ENCODE measurements around the gene KRT17. TPM values are rescaled to one million over a fixed set of nuclear protein-coding genes. Genes with fewer than 3 reads are reported as not detected.
A peak's percentile ranks its signal among the peaks of the same experiment; 100 is the strongest.
"Not testable (repeated sequence)": the region's sequence is repeated elsewhere in the genome, so short reads cannot be mapped to it uniquely, and the experiment has no call there.

The KRT17 gene
- polyA plus RNA-seq, 5 donors: 2.6 to 12.1 (median 5.5) TPM

GRCh38 chr17:41595585-41595984 is 28.8 kb downstream of the KRT17 start:
- DNase-seq: no peak

GRCh38 chr17:41594363-41594915 is 29.9 kb downstream of the KRT17 start:
- DNase-seq: no peak

- no peak for DNase-seq
Observed at GRCh38 chr17:41593306-41593981, 30.9 kb downstream of the KRT17 start.

- DNase-seq: no peak
Observed at GRCh38 chr17:41592601-41593305, 31.6 kb downstream of the KRT17 start.

- DNase-seq: no peak
Observed at GRCh38 chr17:41589301-41589700, 35.1 kb downstream of the KRT17 start.

- no peak for DNase-seq
Observed at GRCh38 chr17:41588126-41588810, 36.1 kb downstream of the KRT17 start.

GRCh38 chr17:41586863-41587495 is 37.4 kb downstream of the KRT17 start, which contains the start of gene KRT14:
Gene KRT14 (minus strand): TSS chr17:41586895. CDS start chr17:41586834, 61 bp downstream.
- no peak for DNase-seq

GRCh38 chr17:41585301-41586056 is 38.9 kb downstream of the KRT17 start:
- no peak for DNase-seq

GRCh38 chr17:41584331-41584927 is 39.9 kb downstream of the KRT17 start:
- not testable (repeated sequence) for DNase-seq

GRCh38 chr17:41583137-41584127 is 40.9 kb downstream of the KRT17 start:
- DNase-seq: no peak

GRCh38 chr17:41582061-41582968 is 42.1 kb downstream of the KRT17 start:
- not testable (repeated sequence) for DNase-seq

GRCh38 chr17:41581366-41582060 is 42.9 kb downstream of the KRT17 start:
- DNase-seq: no peak

GRCh38 chr17:41580687-41581365 is 43.5 kb downstream of the KRT17 start:
- no peak for DNase-seq

GRCh38 chr17:41580244-41580575 is 44.2 kb downstream of the KRT17 start:
- DNase-seq: no peak

- DNase-seq: peak; percentile 56 to 75
Observed at GRCh38 chr17:41579484-41580243, 44.7 kb downstream of the KRT17 start.

GRCh38 chr17:41578971-41579370 is 45.4 kb downstream of the KRT17 start:
- no peak for DNase-seq

Measured in right lung (tissue), 5 donors.